Superior temporal gyrus (tissue), 1 donor: Measurements from ENCODE around the gene DRC7.

ENCODE experiments used
- DNase-seq: peaks from one replicate; pipeline ENCODE4 v3.0.0-alpha.2; 2016; ENCODE audit errors: extremely low spot score

Gene DRC7, protein sequence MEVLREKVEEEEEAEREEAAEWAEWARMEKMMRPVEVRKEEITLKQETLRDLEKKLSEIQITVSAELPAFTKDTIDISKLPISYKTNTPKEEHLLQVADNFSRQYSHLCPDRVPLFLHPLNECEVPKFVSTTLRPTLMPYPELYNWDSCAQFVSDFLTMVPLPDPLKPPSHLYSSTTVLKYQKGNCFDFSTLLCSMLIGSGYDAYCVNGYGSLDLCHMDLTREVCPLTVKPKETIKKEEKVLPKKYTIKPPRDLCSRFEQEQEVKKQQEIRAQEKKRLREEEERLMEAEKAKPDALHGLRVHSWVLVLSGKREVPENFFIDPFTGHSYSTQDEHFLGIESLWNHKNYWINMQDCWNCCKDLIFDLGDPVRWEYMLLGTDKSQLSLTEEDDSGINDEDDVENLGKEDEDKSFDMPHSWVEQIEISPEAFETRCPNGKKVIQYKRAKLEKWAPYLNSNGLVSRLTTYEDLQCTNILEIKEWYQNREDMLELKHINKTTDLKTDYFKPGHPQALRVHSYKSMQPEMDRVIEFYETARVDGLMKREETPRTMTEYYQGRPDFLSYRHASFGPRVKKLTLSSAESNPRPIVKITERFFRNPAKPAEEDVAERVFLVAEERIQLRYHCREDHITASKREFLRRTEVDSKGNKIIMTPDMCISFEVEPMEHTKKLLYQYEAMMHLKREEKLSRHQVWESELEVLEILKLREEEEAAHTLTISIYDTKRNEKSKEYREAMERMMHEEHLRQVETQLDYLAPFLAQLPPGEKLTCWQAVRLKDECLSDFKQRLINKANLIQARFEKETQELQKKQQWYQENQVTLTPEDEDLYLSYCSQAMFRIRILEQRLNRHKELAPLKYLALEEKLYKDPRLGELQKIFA

DNA sequence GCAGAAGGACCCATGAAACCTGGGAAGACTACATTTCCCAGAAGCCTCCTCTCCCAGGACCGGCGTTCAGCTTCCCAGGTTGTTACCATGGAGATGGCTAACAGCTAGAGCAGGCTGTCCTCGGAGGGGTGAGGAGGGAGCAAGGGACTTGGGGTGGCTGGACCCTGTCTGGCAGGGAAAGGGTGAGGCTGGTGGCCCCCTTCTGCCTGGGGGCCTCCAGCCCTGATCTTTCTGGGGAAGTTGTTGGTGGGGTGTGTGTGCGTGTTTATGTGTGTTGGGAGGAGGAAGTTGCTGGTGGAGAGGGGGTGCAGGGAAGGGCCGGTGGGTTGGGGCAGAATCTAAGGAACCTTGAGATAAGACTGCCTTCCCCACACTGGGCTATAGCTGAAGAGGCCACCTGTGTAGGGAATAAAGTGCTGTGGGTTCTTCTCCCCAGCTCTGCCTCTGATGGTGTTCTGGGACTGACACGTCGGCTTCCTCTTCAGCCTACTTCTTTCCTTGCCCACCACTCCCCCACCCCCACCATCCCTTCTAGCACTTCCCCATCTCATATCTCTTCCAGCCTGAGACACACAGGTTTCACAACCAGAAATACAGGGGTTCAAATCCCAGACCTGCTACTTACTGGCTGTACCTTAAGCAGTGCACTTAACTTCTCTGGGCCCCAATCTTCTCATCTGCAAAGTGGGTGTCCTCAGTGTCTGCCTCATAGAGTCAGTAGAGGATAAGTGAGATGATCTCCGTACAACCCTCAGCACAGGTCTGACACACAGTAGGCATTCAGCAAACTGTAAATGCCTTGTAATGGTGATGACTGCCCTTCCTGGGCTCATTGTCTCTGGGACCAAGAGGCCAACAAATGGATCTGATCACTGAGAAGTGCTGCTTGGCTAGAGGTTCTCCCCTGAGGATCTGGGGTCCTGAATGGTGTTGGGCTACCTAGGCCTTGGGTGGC, at the start of gene DRC7:
Gene DRC7, plus strand, starts transcription at position 82 of the 955 bp plus-strand sequence. CDS start 3,144 bp downstream, outside the sequence.
- peak; percentile 61 for DNase-seq

GRCh38 chr16:57645169-57645568, 49.4 kb upstream of the DRC7 start:
- DNase-seq: no peak

GRCh38 chr16:57645691-57646387, 48.8 kb upstream of the DRC7 start:
- no peak for DNase-seq

- DNase-seq: no peak
Measured at GRCh38 chr16:57646388-57647039, 48.1 kb upstream of the DRC7 start.

- DNase-seq: no peak
Measured at GRCh38 chr16:57647136-57647875, 47.3 kb upstream of the DRC7 start.

- no peak for DNase-seq
Measured at GRCh38 chr16:57648125-57648524, 46.5 kb upstream of the DRC7 start.

GRCh38 chr16:57648581-57649442, 45.8 kb upstream of the DRC7 start:
- DNase-seq: peak; percentile 92

GRCh38 chr16:57649443-57649751, 45.2 kb upstream of the DRC7 start:
- DNase-seq: no peak

DNA sequence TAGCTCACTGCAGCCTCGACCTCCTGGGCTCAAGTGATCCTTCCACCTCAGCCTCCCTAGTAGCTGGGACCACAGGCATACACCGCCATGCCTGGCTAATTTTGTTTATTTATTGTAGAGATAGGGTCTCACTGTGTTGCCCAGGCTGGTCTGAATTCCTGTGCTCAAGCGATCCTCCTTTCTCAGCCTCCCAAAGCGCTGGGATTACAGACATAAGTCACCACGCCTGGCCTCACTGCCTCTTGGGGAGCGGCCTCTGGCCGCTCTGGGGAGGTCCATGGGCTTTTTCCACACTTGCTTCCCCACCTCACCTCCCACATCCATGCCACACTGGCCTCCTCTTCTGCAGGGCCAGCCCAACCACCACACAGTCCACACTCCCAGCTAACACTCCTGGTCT, 44.8 kb upstream of the DRC7 start:
- DNase-seq: no peak

GRCh38 chr16:57651344-57652333, 43.0 kb upstream of the DRC7 start:
- DNase-seq: no peak

GRCh38 chr16:57652695-57653471, 41.7 kb upstream of the DRC7 start:
- DNase-seq: no peak

DNA sequence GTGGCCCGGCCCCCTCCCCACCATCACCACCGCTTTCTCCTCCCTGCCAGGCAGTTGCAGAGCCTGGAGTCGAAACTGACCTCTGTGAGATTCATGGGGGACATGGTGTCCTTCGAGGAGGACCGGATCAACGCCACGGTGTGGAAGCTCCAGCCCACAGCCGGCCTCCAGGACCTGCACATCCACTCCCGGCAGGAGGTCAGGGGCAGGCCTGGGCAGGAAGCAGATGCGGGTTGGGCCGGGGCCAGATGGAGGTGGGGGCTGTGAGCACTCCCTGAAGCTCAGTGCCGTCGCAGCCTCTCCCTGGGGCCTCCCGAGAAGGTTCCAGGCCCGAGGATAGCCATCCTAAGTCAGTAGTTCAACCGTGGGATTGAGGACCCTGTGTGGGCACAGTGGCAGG, 40.7 kb upstream of the DRC7 start:
- DNase-seq: no peak

- no peak for DNase-seq
Measured at GRCh38 chr16:57656342-57656955, 38.2 kb upstream of the DRC7 start.

GRCh38 chr16:57657228-57657627, 37.4 kb upstream of the DRC7 start:
- DNase-seq: no peak

- DNase-seq: no peak
Measured at GRCh38 chr16:57658130-57658877, 36.3 kb upstream of the DRC7 start.
